NCI-H1105 (cell line): ENCODE results near the gene FAM98C.
"Not testable (repeated sequence)": the region's sequence is repeated elsewhere in the genome, so short reads cannot be mapped to it uniquely, and the experiment has no call there.

Experiments used
- DNase-seq: peaks from one replicate; lab custom pipeline; 2025; lab: John Stamatoyannopoulos, UW

FAM98C gene

GRCh38 chr19:38399081-38399480, 3.8 kb upstream of the FAM98C start:
- DNase-seq, result no peak

GRCh38 chr19:38399537-38399936, 3.4 kb upstream of the FAM98C start:
- DNase-seq, result no peak

- DNase-seq, result no peak
Measured at GRCh38 chr19:38400361-38400760, 2.5 kb upstream of the FAM98C start.

GRCh38 chr19:38401148-38401547, 1.7 kb upstream of the FAM98C start:
- DNase-seq, result no peak

- no peak for DNase-seq
Measured at GRCh38 chr19:38402623-38402966, 298 bp upstream of the FAM98C start.

- DNase-seq, result no peak
Measured at GRCh38 chr19:38404858-38405257, 2.0 kb downstream of the FAM98C start.

GRCh38 chr19:38405276-38405675, 2.4 kb downstream of the FAM98C start:
- DNase-seq, result no peak

- no peak for DNase-seq
Measured at GRCh38 chr19:38409631-38410133, 6.8 kb downstream of the FAM98C start.

- DNase-seq, result not testable (repeated sequence)
Measured at GRCh38 chr19:38410407-38410806, 7.5 kb downstream of the FAM98C start.

- DNase-seq, result no peak
Measured at GRCh38 chr19:38411041-38411712, 8.3 kb downstream of the FAM98C start.

- DNase-seq, result not testable (repeated sequence)
Measured at GRCh38 chr19:38411898-38412297, 9.0 kb downstream of the FAM98C start.

GRCh38 chr19:38412491-38412890, 9.6 kb downstream of the FAM98C start:
- no peak for DNase-seq

GRCh38 chr19:38412961-38413360, 10.1 kb downstream of the FAM98C start:
- DNase-seq, result no peak

GRCh38 chr19:38413416-38413815, 10.5 kb downstream of the FAM98C start:
- DNase-seq, result no peak

- no peak for DNase-seq
Measured at GRCh38 chr19:38417146-38417543, 14.3 kb downstream of the FAM98C start.

GRCh38 chr19:38417544-38418506, 14.9 kb downstream of the FAM98C start:
- DNase-seq, result peak; percentile 60

GRCh38 chr19:38420935-38421334, 18.0 kb downstream of the FAM98C start:
- no peak for DNase-seq

GRCh38 chr19:38421856-38422255, 19.0 kb downstream of the FAM98C start:
- DNase-seq, result no peak

- DNase-seq, result no peak
Measured at GRCh38 chr19:38422438-38422837, 19.5 kb downstream of the FAM98C start.

GRCh38 chr19:38424272-38424671, 21.4 kb downstream of the FAM98C start:
- DNase-seq, result no peak

- DNase-seq, result no peak
Measured at GRCh38 chr19:38425222-38425809, 22.4 kb downstream of the FAM98C start.

- DNase-seq, result no peak
Measured at GRCh38 chr19:38425810-38426466, 23.0 kb downstream of the FAM98C start, which contains the start of gene RASGRP4. TSS of gene RASGRP4 (minus strand) at chr19:38426219. CDS start at chr19:38426091, 128 bp downstream.
